CD4-positive, CD25-positive, alpha-beta regulatory T cell (primary cell): ENCODE measurements around the gene MAP3K13. TPM values are rescaled to one million over a fixed set of nuclear protein-coding genes. Genes with fewer than 3 reads are reported as not detected.
A peak's percentile ranks its signal among the peaks of the same experiment; 100 is the strongest.

Source experiments
- ATAC-seq, 2 donors: fragments of 150-1000 bp; cut with Tn5 transposase; one replicate each; pipeline ENCODE4 v1.10.0; 2021; ENCODE audit warnings: low read depth in 2 of 2, moderate number of reproducible peaks in 2 of 2, moderate library complexity in 1 of 2
- DNase-seq, 3 donors: peaks; one replicate each; pipeline versions ENCODE4 v3.0.0 to v3.0.0-alpha.2; 2012 to 2022; ENCODE audit warnings: mixed read lengths in 1 of 3
- H3K27ac ChIP-seq: one replicate; pipeline ENCODE4 v1.7.0; 2013; ENCODE audit warnings: mild to moderate bottlenecking, low read length; ENCODE audit not compliant: insufficient read depth, poor library complexity, severe bottlenecking
- H3K27me3 ChIP-seq: one replicate; pipeline ENCODE4 v1.7.0; 2013; ENCODE audit warnings: low read length; ENCODE audit not compliant: control insufficient read depth, insufficient read depth
- H3K36me3 ChIP-seq: one replicate; pipeline ENCODE4 v1.7.0; 2013; ENCODE audit warnings: mild to moderate bottlenecking, low read length, moderate library complexity; ENCODE audit not compliant: control insufficient read depth, insufficient read depth
- H3K4me1 ChIP-seq: 2 replicates; pipeline ENCODE4 v1.7.0; 2013; ENCODE audit warnings: mild to moderate bottlenecking, low read length; ENCODE audit not compliant: insufficient read depth, control insufficient read depth, poor library complexity, severe bottlenecking
- H3K4me3 ChIP-seq: one replicate; pipeline ENCODE4 v1.7.0; 2013; ENCODE audit warnings: low read depth, mild to moderate bottlenecking, low read length, moderate library complexity
- H3K9me3 ChIP-seq, 2 experiments: 1 replicate in 1 of 2; 2 replicates in 1 of 2; pipeline ENCODE4 v1.7.0; 2013; ENCODE audit warnings: low read length in 2 of 2, mild to moderate bottlenecking in 1 of 2, moderate library complexity in 1 of 2; ENCODE audit not compliant: control insufficient read depth in 2 of 2
- H3K27ac Mint-ChIP-seq, 3 donors: one replicate each; pipeline ENCODE4 v1.8.0; 2020 to 2022; ENCODE audit warnings: mild to moderate bottlenecking in 3 of 3, mixed read lengths in 3 of 3, moderate library complexity in 2 of 3
- H3K27me3 Mint-ChIP-seq: one replicate; pipeline ENCODE4 v1.8.0; 2022; ENCODE audit warnings: mild to moderate bottlenecking, mixed read lengths
- H3K36me3 Mint-ChIP-seq: one replicate; pipeline ENCODE4 v1.8.0; 2020; ENCODE audit warnings: mixed read lengths
- H3K4me1 Mint-ChIP-seq, 4 donors: one replicate each; pipeline ENCODE4 v1.8.0; 2020 to 2022; ENCODE audit warnings: mixed read lengths in 4 of 4, mild to moderate bottlenecking in 1 of 4
- H3K4me3 Mint-ChIP-seq, 4 donors: one replicate each; pipeline ENCODE4 v1.8.0; 2020 to 2022; ENCODE audit warnings: mild to moderate bottlenecking in 4 of 4, mixed read lengths in 4 of 4, moderate library complexity in 3 of 4
- H3K9me3 Mint-ChIP-seq, 7 donors: one replicate each; pipeline ENCODE4 v1.8.0; 2020 to 2022; ENCODE audit warnings: mixed read lengths in 7 of 7, mild to moderate bottlenecking in 3 of 7, moderate library complexity in 2 of 7
- polyA plus RNA-seq, 4 donors: library from polyadenylated mRNA; unstranded; fragments of 300-500 nt; fragmentation: Illumina TruSeq; gene quantifications; one replicate each; pipeline ENCODE4 v1.2.3, GENCODE V29; 2021
- total RNA-seq: library from RNA; stranded (reverse); gene quantifications from one replicate; pipeline ENCODE4 v1.2.3, GENCODE V29; 2022

MAP3K13 gene
- total and polyA plus RNA-seq, 5 donors from 2014 or later, result 3.7 to 29.7 (median 22.2) TPM

- no peaks in the 10 kb centered on the region for H3K36me3 ChIP-seq
- H3K27ac ChIP-seq, result no peak overlapping the region
- ATAC-seq (no peak), DNase-seq (no peak)
- no peaks in the 10 kb centered on the region for H3K4me1 ChIP-seq
- Mint-ChIP-seq H3K9me3 (peaks cover 0 to 3% (median 0%) of the 10 kb centered on the region in 7 donors), H3K4me3 (no peak overlapping the region), H3K4me1 (no peaks in the 10 kb centered on the region), H3K27me3 (peaks cover 24% of the 10 kb centered on the region), H3K27ac (no peak overlapping the region), H3K36me3 (no peaks in the 10 kb centered on the region)
- H3K9me3 ChIP-seq, result no peaks in the 10 kb centered on the region
- peaks cover 5% of the 10 kb centered on the region for H3K27me3 ChIP-seq
- no peak overlapping the region for H3K4me3 ChIP-seq
These were observed 163.5 kb downstream of the MAP3K13 start for GRCh38 chr3:185526349-185526951.

- no peak overlapping the region for H3K4me3 Mint-ChIP-seq
These were observed 164.4 kb downstream of the MAP3K13 start for GRCh38 chr3:185527364-185527763.

GRCh38 chr3:185528532-185528931, 165.6 kb downstream of the MAP3K13 start:
- H3K36me3 ChIP-seq, result no peaks in the 10 kb centered on the region
- peak overlapping the region in 1 of 3 donors; percentile 15 for H3K27ac Mint-ChIP-seq
- H3K36me3 Mint-ChIP-seq, result no peaks in the 10 kb centered on the region
- no peaks in the 10 kb centered on the region for H3K9me3 ChIP-seq
- peaks cover 16% of the 10 kb centered on the region for H3K27me3 Mint-ChIP-seq
- no peak overlapping the region for H3K27ac ChIP-seq
- H3K4me1 Mint-ChIP-seq, result no peaks in the 10 kb centered on the region
- DNase-seq, result no peak
- no peak for ATAC-seq
- no peaks in the 10 kb centered on the region for H3K27me3 ChIP-seq
- no peaks in the 10 kb centered on the region for H3K4me1 ChIP-seq
- no peak overlapping the region for H3K4me3 Mint-ChIP-seq
- H3K9me3 Mint-ChIP-seq, result peaks cover 0 to 3% (median 0%) of the 10 kb centered on the region in 7 donors
- H3K4me3 ChIP-seq, result no peak overlapping the region

More at GRCh38 chr3:185527364-185527763, 164.4 kb downstream of the MAP3K13 start:
- peaks cover under 1% of the 10 kb centered on the region for H3K27me3 ChIP-seq
- H3K27ac ChIP-seq, result no peak overlapping the region
- DNase-seq, result no peak
- Mint-ChIP-seq H3K27me3 (peaks cover 20% of the 10 kb centered on the region), H3K4me1 (no peaks in the 10 kb centered on the region), H3K36me3 (no peaks in the 10 kb centered on the region), H3K9me3 (peaks cover 0 to 3% (median 0%) of the 10 kb centered on the region in 7 donors), H3K27ac (no peak overlapping the region)
- no peak overlapping the region for H3K4me3 ChIP-seq
- no peaks in the 10 kb centered on the region for H3K36me3 ChIP-seq
- H3K9me3 ChIP-seq, result no peaks in the 10 kb centered on the region
- ATAC-seq, result no peak
- no peaks in the 10 kb centered on the region for H3K4me1 ChIP-seq

GRCh38 chr3:185530856-185531255, 167.9 kb downstream of the MAP3K13 start:
- DNase-seq (no peak), ATAC-seq (no peak)
- Histone ChIP-seq H3K27me3 (no peaks in the 10 kb centered on the region), H3K27ac (no peak overlapping the region), H3K4me3 (no peak overlapping the region), H3K36me3 (no peaks in the 10 kb centered on the region), H3K9me3 (no peaks in the 10 kb centered on the region), H3K4me1 (no peaks in the 10 kb centered on the region)
- Mint-ChIP-seq H3K9me3 (peaks cover 0 to 1% (median 0%) of the 10 kb centered on the region in 7 donors), H3K36me3 (no peaks in the 10 kb centered on the region), H3K27me3 (peaks cover 5% of the 10 kb centered on the region), H3K27ac (no peak overlapping the region), H3K4me1 (no peaks in the 10 kb centered on the region), H3K4me3 (no peak overlapping the region)

GRCh38 chr3:185532901-185533300, 170.0 kb downstream of the MAP3K13 start:
- H3K9me3 Mint-ChIP-seq, result no peaks in the 10 kb centered on the region
- no peaks in the 10 kb centered on the region for H3K36me3 ChIP-seq
- ATAC-seq, result no peak
- no peaks in the 10 kb centered on the region for H3K27me3 ChIP-seq
- H3K36me3 Mint-ChIP-seq, result no peaks in the 10 kb centered on the region
- peaks cover 5% of the 10 kb centered on the region in 4 donors for H3K4me1 Mint-ChIP-seq
- no peak overlapping the region for H3K27ac ChIP-seq
- H3K27me3 Mint-ChIP-seq, result peaks cover 5% of the 10 kb centered on the region
- H3K4me3 Mint-ChIP-seq, result no peak overlapping the region
- no peak overlapping the region for H3K4me3 ChIP-seq
- H3K4me1 ChIP-seq, result no peaks in the 10 kb centered on the region
- H3K9me3 ChIP-seq, result no peaks in the 10 kb centered on the region
- no peak for DNase-seq
- H3K27ac Mint-ChIP-seq, result no peak overlapping the region

- Mint-ChIP-seq H3K9me3 (no peaks in the 10 kb centered on the region), H3K36me3 (no peaks in the 10 kb centered on the region), H3K4me3 (no peak overlapping the region), H3K27me3 (no peaks in the 10 kb centered on the region), H3K4me1 (peaks cover 5% of the 10 kb centered on the region in 4 donors), H3K27ac (no peak overlapping the region)
- Histone ChIP-seq H3K4me3 (no peak overlapping the region), H3K27me3 (no peaks in the 10 kb centered on the region), H3K27ac (no peak overlapping the region), H3K36me3 (no peaks in the 10 kb centered on the region), H3K4me1 (no peaks in the 10 kb centered on the region), H3K9me3 (no peaks in the 10 kb centered on the region)
- ATAC-seq (no peak), DNase-seq (no peak)
These were observed 171.6 kb downstream of the MAP3K13 start for GRCh38 chr3:185534511-185534910.

GRCh38 chr3:185537369-185537970, 174.5 kb downstream of the MAP3K13 start:
- peak overlapping the region in 2 of 3 donors; percentile 57 to 64 for H3K27ac Mint-ChIP-seq
- no peak overlapping the region for H3K27ac ChIP-seq
- no peaks in the 10 kb centered on the region for H3K36me3 ChIP-seq
- H3K36me3 Mint-ChIP-seq, result no peaks in the 10 kb centered on the region
- peak in 1 of 3 donors; percentile 75 for DNase-seq
- H3K4me1 ChIP-seq, result no peaks in the 10 kb centered on the region
- H3K4me1 Mint-ChIP-seq, result peaks cover 5% of the 10 kb centered on the region in 4 donors
- H3K27me3 Mint-ChIP-seq, result peaks cover 14% of the 10 kb centered on the region
- no peaks in the 10 kb centered on the region for H3K27me3 ChIP-seq
- no peak overlapping the region for H3K4me3 ChIP-seq
- no peaks in the 10 kb centered on the region for H3K9me3 ChIP-seq
- H3K4me3 Mint-ChIP-seq, result no peak overlapping the region
- peak; percentile 71 for ATAC-seq
- no peaks in the 10 kb centered on the region for H3K9me3 Mint-ChIP-seq
